ENCODE results near the gene AHDC1.
A peak's percentile ranks its signal among the peaks of the same experiment; 100 is the strongest.
"Not testable (repeated sequence)": the region's sequence is repeated elsewhere in the genome, so short reads cannot be mapped to it uniquely, and the experiment has no call there.

The AHDC1 gene

DNA sequence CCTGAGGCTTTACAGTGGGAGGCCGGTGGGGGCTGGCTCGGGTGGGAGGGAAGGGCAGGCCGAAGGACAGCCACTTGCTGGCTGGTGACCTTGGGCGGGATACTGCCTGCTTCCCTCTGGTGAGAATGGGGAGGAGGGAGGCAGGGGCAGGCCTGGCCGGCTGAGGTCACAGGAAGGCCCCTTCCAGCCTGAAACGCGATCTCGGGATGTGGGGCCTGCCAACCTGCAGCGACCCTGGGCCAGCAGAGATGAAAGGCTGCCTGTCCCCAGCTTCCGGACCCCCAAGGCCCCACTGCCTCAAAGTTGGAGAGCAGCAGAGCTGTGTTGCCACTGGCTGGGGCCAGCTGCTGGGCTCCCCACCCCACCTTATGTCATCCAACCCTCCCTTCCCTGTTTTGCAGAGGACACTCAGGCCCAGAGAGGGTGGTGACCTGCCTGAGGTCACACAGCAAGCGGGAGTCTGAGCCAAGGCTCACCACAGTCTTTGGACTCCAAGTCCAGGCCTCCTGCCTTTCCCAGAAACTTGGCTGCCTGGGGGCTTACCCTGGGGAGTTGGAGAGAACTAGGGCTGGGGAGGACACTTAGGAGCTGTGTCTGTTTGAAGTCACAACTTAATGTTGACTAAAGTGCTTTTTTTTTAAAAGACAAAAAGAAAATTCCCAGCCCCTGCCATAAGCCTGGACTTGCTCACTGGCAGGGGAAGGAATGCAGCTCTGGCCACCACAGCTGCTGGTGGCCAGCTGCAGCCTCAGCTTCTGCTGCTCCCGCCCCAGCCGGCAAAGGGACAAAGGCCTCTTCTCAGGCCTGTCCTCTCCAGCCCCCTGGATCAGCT, 99.1 kb downstream of the AHDC1 start:
- no peak for DNase-seq

DNA sequence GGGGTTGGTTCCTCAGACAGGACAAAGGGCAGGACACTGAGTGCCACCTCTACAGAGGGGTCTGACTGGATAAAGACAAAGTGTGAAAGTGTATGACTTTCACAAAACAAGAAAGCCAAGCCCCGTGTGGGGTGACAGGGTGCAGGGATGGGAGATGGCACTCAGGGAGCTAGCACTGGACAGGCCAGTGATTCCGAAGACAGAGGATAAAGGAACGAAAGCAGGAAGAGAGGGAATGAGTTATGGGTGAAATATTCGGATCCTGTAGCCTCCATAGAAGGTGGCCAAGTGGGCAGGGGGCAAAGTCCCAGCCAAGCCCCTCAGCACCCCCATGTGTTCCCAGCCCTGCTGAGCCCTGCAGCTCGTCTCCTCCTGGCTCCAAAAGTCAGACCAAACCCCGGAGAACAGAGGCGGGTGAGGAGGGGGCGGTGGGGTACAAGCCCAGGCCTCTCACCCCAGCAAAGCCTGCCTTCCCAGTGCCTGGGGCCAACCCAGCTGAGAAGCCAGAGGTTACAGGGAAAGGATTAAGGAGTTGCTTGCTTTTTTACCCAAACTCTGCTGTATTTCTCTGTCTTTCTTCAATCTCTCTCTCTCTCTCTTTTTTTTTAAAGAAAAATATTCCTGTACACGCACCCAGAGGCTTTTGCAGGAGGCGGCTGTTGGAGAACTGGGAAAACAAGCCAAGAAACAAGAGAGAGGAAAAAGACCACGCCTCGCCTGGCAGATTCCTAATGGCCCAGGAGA, 99.9 kb downstream of the AHDC1 start:
- DNase-seq, result no peak

DNA sequence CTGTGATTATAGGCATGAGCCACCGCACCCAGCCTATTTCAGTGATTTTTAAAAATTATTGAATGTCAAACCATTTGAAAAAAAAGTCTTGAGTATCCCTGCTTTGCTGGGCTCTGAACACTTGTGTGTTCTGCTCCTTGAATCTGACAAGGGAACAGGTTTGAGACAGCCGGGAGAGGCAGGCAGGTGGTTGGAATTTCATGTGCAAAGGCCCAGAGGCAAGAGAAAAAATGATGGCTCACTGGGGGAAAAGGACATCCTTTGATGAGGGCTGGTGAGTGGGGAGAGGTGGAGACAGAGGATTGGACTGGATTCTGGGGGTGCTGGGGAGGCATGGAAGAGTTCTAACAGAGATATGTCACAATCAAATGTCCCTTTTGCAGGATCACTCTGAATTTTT, 100.9 kb downstream of the AHDC1 start:
- DNase-seq, result no peak

DNA sequence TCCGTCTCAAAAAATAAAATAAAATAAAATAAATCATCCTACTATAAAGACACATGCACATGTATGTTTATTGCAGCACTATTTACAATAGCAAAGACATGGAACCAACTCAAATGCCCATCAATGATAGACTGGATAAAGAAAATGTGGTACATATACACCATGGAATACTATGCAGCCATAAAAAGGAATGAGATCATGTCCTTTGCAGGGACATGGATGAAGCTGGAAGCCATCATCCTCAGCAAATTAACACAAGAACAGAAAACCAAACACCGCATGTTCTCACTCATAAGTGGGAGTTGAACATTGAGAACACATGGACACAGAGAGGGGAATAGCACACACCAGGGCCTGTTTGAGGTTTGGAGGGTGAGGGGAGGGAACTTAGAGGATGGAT, 102.8 kb downstream of the AHDC1 start:
- not testable (repeated sequence) for DNase-seq

DNA sequence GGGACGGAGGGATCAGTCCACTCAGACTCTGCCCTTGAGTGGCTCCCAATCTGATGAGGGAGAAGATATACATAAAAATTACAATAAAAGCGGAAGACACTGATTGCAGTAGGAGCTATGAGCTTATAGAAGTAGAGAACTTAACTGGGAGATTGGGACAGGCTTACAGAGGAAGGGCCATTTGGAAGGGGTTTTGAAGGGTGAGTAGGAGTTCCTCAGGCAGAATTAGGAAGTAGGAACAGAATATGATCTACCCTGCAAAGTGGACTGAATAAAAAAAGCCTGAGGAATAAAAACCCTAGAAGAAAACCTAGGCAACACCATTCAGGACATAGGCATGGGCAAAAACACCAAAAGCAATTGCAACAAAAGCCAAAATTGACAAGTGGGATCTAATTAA, 104.8 kb downstream of the AHDC1 start:
- DNase-seq, result no peak

DNA sequence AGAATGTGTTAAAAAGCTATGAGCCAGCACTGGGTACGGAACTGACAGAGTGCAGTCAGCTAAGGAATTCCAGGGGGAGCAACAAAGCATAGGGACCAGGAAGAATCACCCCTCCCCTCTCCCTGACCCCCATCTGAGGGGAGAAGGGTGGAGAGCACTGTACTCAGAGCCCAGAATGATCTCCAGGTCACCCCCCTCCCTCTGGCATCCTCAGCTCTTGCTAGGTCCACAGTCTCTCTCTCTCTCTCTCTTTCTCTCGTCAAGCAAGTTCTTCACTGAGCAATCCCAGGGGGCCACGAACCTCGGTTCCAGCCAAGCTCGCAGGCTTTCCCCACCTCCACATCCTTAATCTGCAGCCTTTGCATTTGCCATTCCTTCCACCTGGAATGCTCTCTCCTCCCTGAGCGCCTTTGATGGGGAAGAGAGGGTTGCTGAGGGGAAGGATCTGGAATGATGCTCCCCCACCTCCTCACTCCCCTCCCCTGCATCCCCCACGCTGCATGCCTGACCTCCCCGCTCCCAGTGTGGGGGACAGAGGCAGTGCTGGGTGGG, 107.3 kb downstream of the AHDC1 start:
- no peak for DNase-seq

DNA sequence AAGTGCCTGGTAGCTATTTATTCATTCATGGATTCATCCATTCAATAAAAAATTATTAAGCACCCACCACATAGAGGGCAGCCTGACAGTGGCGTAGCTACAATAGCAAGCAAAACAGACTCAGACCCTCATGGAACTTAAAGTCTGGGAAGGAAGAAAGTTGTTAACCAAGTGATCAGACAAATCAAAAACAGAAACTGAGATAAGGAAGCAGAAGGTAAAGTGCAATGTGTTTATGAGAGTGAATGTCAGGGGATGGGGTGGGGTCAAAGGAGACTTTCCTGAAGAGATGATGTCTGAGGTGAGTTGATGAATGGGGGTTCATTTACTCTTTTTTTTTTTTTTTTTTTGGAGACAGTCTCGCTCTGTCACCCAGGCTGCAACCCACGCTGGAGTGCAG, 111.1 kb downstream of the AHDC1 start:
- DNase-seq, result no peak

DNA sequence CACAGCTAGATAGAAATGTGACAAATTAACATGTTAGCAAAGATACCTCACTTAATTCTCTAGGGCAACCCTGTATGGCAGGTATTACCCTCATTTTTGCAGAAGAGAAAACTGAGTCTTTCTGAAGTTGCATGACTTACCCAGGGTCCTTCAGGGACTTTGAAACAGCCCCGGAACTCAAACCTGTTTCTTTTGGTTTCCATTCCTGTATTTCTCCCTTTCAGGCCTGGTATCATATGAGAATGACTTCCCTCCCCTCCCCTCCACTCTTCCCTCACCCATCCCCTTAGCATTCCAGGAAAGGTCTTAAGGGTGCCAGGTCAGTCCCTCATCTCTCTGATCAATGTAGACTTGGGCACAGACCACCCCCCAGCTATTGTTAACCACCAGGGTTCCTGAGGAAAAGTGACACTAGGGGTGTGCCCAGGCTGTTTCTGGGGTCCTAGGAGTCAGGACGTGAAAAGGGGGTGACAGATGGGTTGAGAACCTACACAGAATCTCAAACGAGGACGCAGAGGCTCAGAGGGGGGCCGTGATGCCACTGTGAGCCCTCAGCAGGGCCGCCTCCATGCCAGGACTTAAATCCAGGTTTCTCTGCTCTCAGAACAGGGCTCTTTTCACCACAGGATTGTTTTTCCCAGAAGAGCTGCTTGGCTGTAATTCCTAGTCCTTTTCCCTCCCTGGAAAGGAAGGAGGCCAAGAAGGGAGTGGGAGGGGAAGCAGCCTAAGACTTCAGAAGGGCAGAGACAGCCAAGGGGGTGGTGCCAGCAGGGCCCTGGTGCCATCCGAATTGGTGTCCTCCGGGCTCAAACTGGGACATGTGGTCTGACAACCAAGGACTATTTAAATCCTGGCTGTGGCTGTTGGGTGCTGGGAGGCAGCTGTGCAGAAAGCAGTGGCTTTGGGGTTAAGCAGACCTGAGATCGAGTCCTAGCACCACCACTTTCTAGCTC, 111.9 kb downstream of the AHDC1 start:
- no peak for DNase-seq

DNA sequence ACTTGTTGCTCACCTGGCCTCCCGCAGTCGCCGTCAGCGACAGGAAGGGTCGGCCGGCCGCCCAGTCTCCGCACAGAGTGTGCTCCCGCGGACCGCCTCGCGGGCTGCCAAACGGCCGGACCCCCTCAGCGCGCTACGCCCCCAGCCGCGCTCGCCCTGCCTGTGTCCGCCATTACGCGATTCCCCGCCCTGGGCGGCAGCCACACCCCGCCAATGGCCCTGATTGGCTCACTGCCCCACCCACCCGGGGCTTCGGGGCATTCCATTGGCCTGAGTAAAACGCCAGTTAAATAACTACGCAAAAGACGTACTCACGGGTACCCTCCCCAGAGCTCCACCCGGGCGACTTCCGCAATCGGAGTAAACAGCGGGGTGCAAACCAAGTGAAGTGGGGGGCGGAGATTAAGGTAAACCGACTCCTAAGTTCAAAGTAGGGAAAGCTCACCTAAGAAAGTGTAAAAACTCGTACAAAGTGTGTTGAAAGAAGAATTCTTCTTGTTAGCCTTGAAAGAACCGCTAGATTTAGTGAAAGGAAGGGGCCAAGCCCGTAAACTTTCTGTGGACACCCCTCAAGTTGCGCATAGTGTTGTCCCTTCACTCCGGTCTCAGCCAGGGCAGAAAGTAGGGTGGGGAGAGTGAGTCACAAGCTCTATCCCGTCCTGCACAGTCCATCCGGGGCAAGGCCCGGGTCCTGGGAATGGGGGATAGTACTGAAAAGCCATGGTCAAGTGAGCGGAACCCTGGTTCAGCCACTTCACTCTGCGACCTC, 113.8 kb downstream of the AHDC1 start, which contains the start of gene WASF2:
WASF2 (minus strand) TSS at position 195 of the 769 bp plus-strand sequence. CDS start 61,277 bp downstream, outside the sequence.
- peak; percentile 59 for DNase-seq

DNA sequence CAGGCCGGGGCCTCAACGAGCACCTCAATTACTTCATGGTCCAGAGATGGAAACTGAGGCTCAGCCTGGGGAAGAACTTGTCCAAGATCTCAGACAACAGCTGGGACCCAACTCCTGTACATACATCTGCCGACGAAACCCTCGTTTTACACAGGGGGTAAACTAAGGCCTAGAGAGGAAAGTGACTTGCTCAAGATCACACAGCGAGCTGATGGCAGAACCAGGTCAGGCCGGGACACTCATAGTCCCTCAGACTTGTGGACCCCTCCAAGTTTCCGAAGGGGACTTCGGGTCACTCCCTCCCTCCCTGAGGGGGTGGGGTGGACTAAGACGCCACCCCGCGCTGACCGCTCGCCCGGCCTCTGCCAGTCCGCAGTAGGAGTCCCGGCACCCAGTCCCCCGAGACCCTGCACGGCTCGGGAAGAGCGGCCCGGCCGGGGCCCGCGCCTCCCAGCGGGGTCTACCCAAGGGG, 114.4 kb downstream of the AHDC1 start:
- DNase-seq, result no peak

DNA sequence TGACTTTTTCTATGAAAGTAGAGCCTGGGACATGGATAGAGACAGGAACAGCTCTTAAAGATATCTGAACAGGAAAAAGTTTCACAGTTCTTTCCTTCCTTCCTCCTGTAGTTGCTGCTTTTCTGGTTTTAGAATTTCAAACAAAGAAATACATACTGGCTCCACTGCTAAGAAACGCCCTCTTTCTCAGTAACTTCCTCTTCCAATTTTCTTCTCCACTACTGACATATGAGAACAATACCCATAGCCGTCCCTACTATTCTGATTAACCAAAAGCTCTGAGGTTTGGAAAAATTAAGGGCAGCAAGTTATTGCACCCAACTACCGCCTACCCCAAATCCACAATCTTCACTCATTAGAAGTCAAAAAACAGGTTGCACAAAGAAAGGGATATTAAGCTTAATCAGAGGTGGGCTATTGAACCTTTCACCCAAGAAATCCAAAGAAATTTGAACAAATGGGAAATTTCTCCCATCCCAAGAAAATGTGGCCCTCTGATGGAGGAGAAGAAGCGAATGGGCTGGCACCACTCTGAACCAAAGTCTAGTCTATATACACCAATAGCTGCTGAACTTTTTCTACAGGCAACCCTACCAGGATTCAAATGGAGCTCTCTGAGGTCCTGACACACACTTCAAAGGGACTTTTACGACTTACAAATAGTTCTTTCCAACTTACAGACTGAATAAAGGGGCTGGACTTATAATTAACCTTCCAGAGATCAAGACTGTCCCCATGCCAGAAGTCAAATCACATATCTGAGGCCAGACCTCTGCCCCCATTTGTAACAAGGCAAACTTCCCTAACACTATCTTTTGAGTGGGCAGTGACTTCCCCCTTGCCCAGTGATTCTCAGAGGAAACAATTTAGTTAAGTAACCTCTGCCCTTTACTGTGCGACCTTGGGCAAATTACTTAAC, 115.7 kb downstream of the AHDC1 start:
- no peak for DNase-seq

DNA sequence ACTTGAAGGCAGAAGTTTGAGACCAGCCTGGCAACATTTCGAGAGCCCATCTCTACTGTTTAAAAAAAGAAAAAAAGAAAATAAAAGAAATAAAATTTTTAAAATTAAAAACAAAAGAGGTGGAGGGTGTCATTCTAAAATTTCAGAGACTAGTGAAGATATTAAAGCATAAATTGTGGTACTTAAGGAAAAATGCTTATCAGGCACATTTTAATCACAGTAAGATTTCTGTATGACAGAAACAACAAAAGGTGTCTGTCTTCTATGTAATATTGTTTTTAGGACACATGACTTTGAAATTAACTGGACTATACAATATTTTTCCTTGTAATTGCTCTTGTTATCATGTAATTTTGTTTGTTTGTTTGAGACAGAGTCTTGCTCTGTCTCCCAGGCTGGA, 118.6 kb downstream of the AHDC1 start:
- DNase-seq, result no peak

Data from NCI-H2081 treated with DMSO at 0.1 percent for 48 hours (cell line).